Testis (tissue), 2 donors: ENCODE data around the gene SMAD3.

Experiments used
- CTCF ChIP-seq, 3 experiments: fragments of 450-650 bp in 2 of 3; fragments of 200-600 bp in 1 of 3; sonication (generic) in 1 of 3; IDR thresholded peaks; one replicate each; pipeline ENCODE4 v1.5.1; 2016 to 2019; ENCODE audit warnings: antibody characterized with exemption in 3 of 3, mild to moderate bottlenecking in 2 of 3, moderate library complexity in 1 of 3
- POLR2A ChIP-seq: fragments of 450-650 bp; IDR thresholded peaks from one replicate; pipeline ENCODE4 v1.6.1; 2017; ENCODE audit warnings: antibody characterized with exemption, mild to moderate bottlenecking, moderate library complexity

- TF ChIP-seq POLR2A (no peak), CTCF (IDR thresholded peaks at IDR 0.05) (no peak)
These were observed 37.2 kb downstream of the SMAD3 start for GRCh38 chr15:67102599-67102929.
